Measurements from ENCODE around the gene DKK2. TPM values are rescaled to one million over a fixed set of nuclear protein-coding genes. Genes with fewer than 3 reads are reported as not detected.

DKK2 gene
- total and polyA plus RNA-seq, 9 of the 15 experiments (the other 6 are each of a cell fraction or from before 2014, with no cell fraction given), result not detected

- intact Hi-C loops (cut with micrococcal nuclease), result no loop called here
Measured at GRCh38 chr4:106909486-106910188, 126.5 kb downstream of the DKK2 start.

More at GRCh38 chr4:106909486-106910188, 126.5 kb downstream of the DKK2 start:
- BruUV-seq (replicated peaks), result no TSS peak
- FAIRE-seq (no peak), DNase-seq (ENCODE audit: extremely low read depth in 1 of 4, low spot score in 3 of 4) (no peak), ATAC-seq (no peak)
- ChIA-PET CTCF (ENCODE audit: low intra/inter-chr PET ratio) (no interaction called here), POLR2A (no interaction called here)
- no peaks in the 10 kb centered on the region for H3K79me2 ChIP-seq (ENCODE audit: control insufficient read depth, insufficient read depth, low read length)
- no peak for TF ChIP-seq EWSR1 (IDR thresholded peaks at IDR 0.05; ENCODE audit: borderline replicate concordance, low read depth, partially characterized antibody)
- TF ChIP-seq MAFK (IDR thresholded peaks at IDR 0.05; ENCODE audit: low read length), result no peak
- TF ChIP-seq ARID3B (CRISPR knock-in tag; IDR thresholded peaks at IDR 0.05; ENCODE audit: borderline replicate concordance), result no peak
- no peak for TF ChIP-seq PCBP2 (IDR thresholded peaks at IDR 0.05; ENCODE audit: low read depth, low read length, poor library complexity, severe bottlenecking)
- TF ChIP-seq MEF2D (tag; conservative IDR thresholded peaks at IDR 0.05; ENCODE audit: low read depth), result no peak
- TF ChIP-seq ZBTB9 (CRISPR knock-in tag; IDR thresholded peaks at IDR 0.05), result no peak
- no peak for TF ChIP-seq GTF2B (IDR thresholded peaks at IDR 0.05; ENCODE audit: extremely low read depth, insufficient read length)
- TF ChIP-seq ASH1L (IDR thresholded peaks at IDR 0.05; ENCODE audit: borderline replicate concordance, low read depth, partially characterized antibody), result no peak
- TF ChIP-seq E2F3 (CRISPR knock-in tag; IDR thresholded peaks at IDR 0.05), result no peak
- TF ChIP-seq ZNF354B (CRISPR knock-in tag; IDR thresholded peaks at IDR 0.05), result no peak
- no peak for TF ChIP-seq KLF6 (CRISPR knock-in tag; IDR thresholded peaks at IDR 0.05; ENCODE audit: borderline replicate concordance)
- TF ChIP-seq ZNF316 (IDR thresholded peaks at IDR 0.05), result no peak
- no peak for TF ChIP-seq NBN (IDR thresholded peaks at IDR 0.05; ENCODE audit: low read depth)
- TF ChIP-seq KAT2B (IDR thresholded peaks at IDR 0.05; ENCODE audit: low read depth, low read length), result no peak
- TF ChIP-seq ZFPM2 (CRISPR knock-in tag; IDR thresholded peaks at IDR 0.05), result no peak
- no peak for TF ChIP-seq GABPB2 (CRISPR knock-in tag; conservative IDR thresholded peaks at IDR 0.05)
- no peak for TF ChIP-seq RB1 (IDR thresholded peaks at IDR 0.05; ENCODE audit: low read depth)
- no peak for TF ChIP-seq RBM39 (optimal IDR thresholded peaks at IDR 0.05; ENCODE audit: low read depth, low read length)
- no peak for TF ChIP-seq TBP (optimal IDR thresholded peaks at IDR 0.05; ENCODE audit: low read depth, low read length)
- TF ChIP-seq ZNF165 (CRISPR knock-in tag; IDR thresholded peaks at IDR 0.05; ENCODE audit: borderline replicate concordance), result no peak
- H3K4me2 ChIP-seq (ENCODE audit: insufficient read depth, low read length), result no peak overlapping the region
- H3K27ac ChIP-seq (ENCODE audit: extremely low read depth, low read depth, low read length), result no peak overlapping the region
- no peaks in the 10 kb centered on the region for H3K4me1 ChIP-seq (replicated peaks in 1 of 2; ENCODE audit: control insufficient read depth in 2 of 2, insufficient read depth in 2 of 2, low read length in 2 of 2)
- no peak overlapping the region for H3K9ac ChIP-seq (ENCODE audit: insufficient read depth in 1 of 2, low read depth in 2 of 2, low read length in 2 of 2)
- H3K4me3 ChIP-seq, result no peak overlapping the region
- in situ Hi-C loops (cut with MboI), result no loop called here
- 10% methylated on average over 1 of the region's 1 CpG for WGBS (ENCODE audit: insufficient coverage, low coverage, missing lambda C conversion rate)
- H3K9me1 ChIP-seq (ENCODE audit: control insufficient read depth, insufficient read depth, low read length), result no peaks in the 10 kb centered on the region
- H3K27me3 ChIP-seq (ENCODE audit: control insufficient read depth in 2 of 2, insufficient read depth in 2 of 2, low read length in 2 of 2), result no peaks in the 10 kb centered on the region
- H2AFZ ChIP-seq (ENCODE audit: low read depth, low read length), result no peak overlapping the region
- H3K36me3 ChIP-seq (ENCODE audit: control insufficient read depth, insufficient read depth, low read length), result no peaks in the 10 kb centered on the region
- no peaks in the 10 kb centered on the region for H4K20me1 ChIP-seq (replicated peaks; ENCODE audit: control insufficient read depth, insufficient read depth, low read length)
- H3K9me3 ChIP-seq (replicated peaks; ENCODE audit: control insufficient read depth, insufficient read depth, low read depth, low read length), result no peaks in the 10 kb centered on the region
